HFFc6 (cell line): ENCODE measurements around the gene ZBED1. TPM values are rescaled to one million over a fixed set of nuclear protein-coding genes. Genes with fewer than 3 reads are reported as not detected.

Experiments used
- DNase-seq: peaks from one replicate; pipeline ENCODE4 v3.0.0-alpha.2; 2018
- H3K27ac Mint-ChIP-seq: 2 replicates; pipeline ENCODE4 v1.8.0; 2020; ENCODE audit warnings: mild to moderate bottlenecking, mixed read lengths
- H3K27me3 Mint-ChIP-seq: 2 replicates; pipeline ENCODE4 v1.8.0; 2021; ENCODE audit warnings: mild to moderate bottlenecking, moderate library complexity, mixed read lengths; ENCODE audit not compliant: insufficient read depth
- H3K36me3 Mint-ChIP-seq: 2 replicates; pipeline ENCODE4 v1.8.0; 2021; ENCODE audit warnings: low read depth, mixed read lengths
- H3K4me1 Mint-ChIP-seq: 2 replicates; pipeline ENCODE4 v1.8.0; 2020; ENCODE audit warnings: low read depth, mixed read lengths
- H3K4me3 Mint-ChIP-seq: 2 replicates; pipeline ENCODE4 v1.8.0; 2020; ENCODE audit warnings: mild to moderate bottlenecking, moderate library complexity, mixed read lengths
- H3K9me3 Mint-ChIP-seq: 2 replicates; pipeline ENCODE4 v1.8.0; 2020; ENCODE audit warnings: mild to moderate bottlenecking, mixed read lengths
- CTCF ChIP-seq: fragments of 200-600 bp; sonication (generic); IDR thresholded peaks from 2 replicates; pipeline ENCODE4 v1.5.0; 2021; ENCODE audit warnings: antibody characterized with exemption, mild to moderate bottlenecking
- total RNA-seq, 6 experiments: library from RNA; stranded (reverse); fragmentation: NEBNext Ultra II Directional; extraction: Animal tissue kit (Norgen Biotek cat#: 25700); gene quantifications; 2 replicates in 1 of 6; 3 replicates in 5 of 6; pipeline ENCODE4 v1.2.3, GENCODE V29; 2021

ZBED1 gene
- total RNA-seq, 6 experiments from 2014 or later, result 24.7 to 29.6 (median 25.6) TPM

GRCh38 chrX:2503591-2504500 lies 3.1 kb upstream of the ZBED1 start:
- DNase-seq, result no peak
- Mint-ChIP-seq H3K4me3 (no peak overlapping the region), H3K4me1 (peaks cover 23% of the 10 kb centered on the region), H3K27me3 (peaks cover 6% of the 10 kb centered on the region; the same call in 1 of the 2 replicates), H3K36me3 (no peaks in the 10 kb centered on the region), H3K27ac (no peak overlapping the region), H3K9me3 (no peaks in the 10 kb centered on the region)
- no peak for TF ChIP-seq CTCF

DNA sequence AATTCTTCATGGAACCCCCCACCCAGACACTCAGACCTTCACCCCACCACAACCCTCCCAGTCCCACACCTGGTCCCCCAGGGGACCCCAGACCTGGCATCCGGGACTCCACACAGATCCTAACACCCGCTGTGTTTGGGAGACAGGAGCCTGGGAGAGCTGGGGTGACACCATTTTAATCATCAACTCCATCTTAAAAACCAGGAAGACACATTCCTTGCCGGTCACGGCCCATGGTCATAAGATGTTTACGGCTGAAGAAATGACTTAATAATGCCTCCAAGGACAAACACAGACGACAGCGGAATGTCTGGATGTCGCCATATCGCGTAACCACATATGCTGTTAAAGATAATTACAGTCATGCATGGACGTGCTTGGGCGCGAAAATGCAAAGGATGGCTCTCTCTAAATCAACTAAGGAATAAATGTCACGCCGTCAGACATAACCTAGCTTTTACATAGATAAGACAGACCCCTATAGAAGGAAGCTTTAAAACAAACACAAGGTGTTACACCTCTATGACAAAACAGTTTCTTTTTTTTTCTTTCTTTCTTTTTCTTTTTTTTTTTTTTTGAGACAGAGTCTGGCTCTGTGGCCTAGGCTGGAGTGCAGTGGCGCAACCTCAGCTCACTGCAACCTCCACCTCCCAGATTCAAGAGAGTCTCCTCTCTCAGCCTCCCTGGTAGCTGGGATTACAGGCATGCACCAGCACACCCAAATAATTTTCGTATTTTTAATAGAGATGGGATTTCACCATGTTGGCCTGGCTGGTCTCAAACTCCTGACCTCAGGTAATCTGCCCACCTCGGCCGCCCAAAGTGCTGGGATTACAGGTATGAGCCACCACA lies 2.1 kb upstream of the ZBED1 start:
- peak; percentile 33 for DNase-seq
- Mint-ChIP-seq H3K4me3 (peak overlapping the region; percentile 64), H3K36me3 (no peaks in the 10 kb centered on the region), H3K27ac (peak overlapping the region; percentile 39; the same call in 1 of the 2 replicates), H3K27me3 (peaks cover 6% of the 10 kb centered on the region; the same call in 1 of the 2 replicates), H3K9me3 (no peaks in the 10 kb centered on the region), H3K4me1 (peaks cover 33% of the 10 kb centered on the region)
- TF ChIP-seq CTCF, result no peak

- DNase-seq, result no peak
- Mint-ChIP-seq H3K27ac (peak overlapping the region; percentile 39), H3K9me3 (no peaks in the 10 kb centered on the region), H3K36me3 (no peaks in the 10 kb centered on the region), H3K4me1 (peaks cover 40% of the 10 kb centered on the region), H3K27me3 (peaks cover 6% of the 10 kb centered on the region; the same call in 1 of the 2 replicates), H3K4me3 (peak overlapping the region; percentile 64)
- TF ChIP-seq CTCF, result no peak
These were observed 1.4 kb upstream of the ZBED1 start for GRCh38 chrX:2502120-2502667.

GRCh38 chrX:2501559-2502102 lies 855 bp upstream of the ZBED1 start:
- Mint-ChIP-seq H3K4me1 (peaks cover 41% of the 10 kb centered on the region), H3K27ac (peak overlapping the region; percentile 39), H3K4me3 (peak overlapping the region; percentile 64), H3K9me3 (no peaks in the 10 kb centered on the region), H3K27me3 (peaks cover 5% of the 10 kb centered on the region; the same call in 1 of the 2 replicates), H3K36me3 (no peaks in the 10 kb centered on the region)
- no peak for TF ChIP-seq CTCF
- DNase-seq, result no peak
